Measurements from ENCODE around the gene TSPEAR. TPM values are rescaled to one million over a fixed set of nuclear protein-coding genes. Genes with fewer than 3 reads are reported as not detected.

TSPEAR gene
- total and polyA plus RNA-seq, 2 of the 13 experiments (the other 11 are each of a cell fraction or from before 2014, with no cell fraction given) = 0.07 to 0.32 TPM

DNA sequence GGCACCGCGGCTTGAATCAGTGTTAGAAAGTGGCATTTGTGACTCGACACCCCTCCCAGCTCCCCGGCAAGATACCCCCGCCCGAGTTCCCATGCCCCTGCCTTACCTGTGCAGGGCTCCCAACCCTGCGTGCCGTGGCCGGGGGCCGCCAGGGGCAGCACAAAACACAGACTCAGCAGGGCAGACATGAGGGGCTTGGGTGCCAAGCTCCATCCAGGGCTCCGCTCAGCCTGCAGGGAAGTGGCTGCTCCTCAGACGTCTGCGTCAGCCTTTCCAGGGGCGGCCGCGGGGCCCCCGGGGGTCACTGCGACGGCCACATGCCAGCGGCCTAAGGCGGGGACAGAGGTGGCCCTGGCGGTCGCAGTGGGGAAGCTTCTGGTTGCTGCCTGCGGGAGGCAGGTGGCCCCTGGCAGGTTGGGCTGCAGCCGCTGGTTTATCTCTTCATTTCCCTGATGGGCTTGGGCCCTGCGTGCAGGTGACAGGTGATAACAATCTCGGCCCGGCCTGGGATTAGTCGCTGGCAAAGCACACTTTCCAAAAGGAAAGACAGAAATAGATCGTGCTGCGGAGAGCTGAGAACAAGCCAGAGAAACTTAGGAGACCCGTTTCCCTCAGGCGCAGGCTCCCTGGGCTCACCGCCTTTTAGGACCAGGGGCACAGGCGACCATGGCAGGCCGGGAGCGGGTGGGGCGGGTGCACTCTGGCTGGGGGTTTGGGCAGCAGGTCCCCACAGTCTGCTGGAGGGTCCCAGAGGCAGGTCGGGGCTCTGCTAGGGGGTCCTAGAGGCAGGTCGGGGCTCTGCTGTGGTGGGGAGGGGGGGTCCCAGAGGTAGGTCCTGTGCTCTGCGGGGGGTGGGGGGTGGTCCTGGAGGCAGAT, at the start of gene TSPEAR (continued):
- 0 out of 2 replicates have a peak, but pooled peaks have one; percentile 7 for TF ChIP-seq RAD21 (CRISPR knock-in tag; IDR thresholded peaks at IDR 0.05)

DNA sequence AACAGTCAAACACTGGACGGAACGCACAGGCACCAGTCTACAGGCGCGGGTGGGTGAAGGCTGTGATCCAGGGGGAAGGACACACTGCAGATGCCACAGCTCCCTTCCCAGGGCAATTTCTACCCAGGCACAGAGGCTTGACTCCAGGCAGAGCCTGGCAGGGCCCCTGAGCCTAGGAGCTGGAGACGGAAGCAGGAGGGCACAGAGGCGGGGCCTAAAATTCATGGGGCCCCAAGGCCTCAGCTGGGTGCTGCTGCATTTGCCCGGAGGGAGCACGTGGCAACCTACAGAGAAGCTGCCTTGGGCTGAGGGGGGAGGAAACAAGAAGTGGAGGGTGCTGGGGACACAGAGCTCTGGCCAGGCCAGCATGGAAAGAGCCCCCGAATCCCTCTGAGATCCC, 49.0 kb upstream of the TSPEAR start:
- no peak for FAIRE-seq

More for the DNA sequence above, 49.0 kb upstream of the TSPEAR start:
- Histone ChIP-seq H3K27me3 (ENCODE audit: control insufficient read depth in 1 of 2, insufficient read depth in 2 of 2, low read length in 2 of 2) (peaks cover 2 to 41% of the 10 kb centered on the region in 2 experiments; a peak in 4 of 5 replicates), H2AFZ (ENCODE audit: low read length) (no peak overlapping the region), H3K9me3 (ENCODE audit: low read length) (no peaks in the 10 kb centered on the region), H3K36me3 (replicated peaks in 1 of 2; ENCODE audit: control insufficient read depth in 1 of 2, insufficient read depth in 2 of 2, low read length in 2 of 2) (no peaks in the 10 kb centered on the region), H3K4me1 (ENCODE audit: insufficient read depth, low read length) (peaks cover 43% of the 10 kb centered on the region), H4K20me1 (ENCODE audit: insufficient read depth, low read length) (no peaks in the 10 kb centered on the region), H3K27ac (ENCODE audit: extremely low read length, insufficient read depth, low read length) (no peak overlapping the region), H3K79me2 (ENCODE audit: insufficient read depth, low read length) (no peaks in the 10 kb centered on the region), H3K4me3 (replicated peaks in 1 of 3; ENCODE audit: insufficient read depth in 1 of 3, low read depth in 2 of 3, low read length in 3 of 3) (no peak overlapping the region), H3K4me2 (ENCODE audit: low read depth, low read length) (no peak overlapping the region), H3K9ac (ENCODE audit: insufficient read depth, low read depth, low read length) (no peak overlapping the region)
- no TSS peak for BruUV-seq (replicated peaks)
- 46% methylated on average over 8 of the region's 9 CpGs for WGBS (ENCODE audit: low lambda C conversion rate)
- in situ Hi-C loops (cut with HindIII; ENCODE audit: extremely low pct_ligation_motif_present, low pct_unique_long_range_greater_than_20kb) (no loop called here), intact Hi-C loops (cut with micrococcal nuclease; ENCODE audit: unreplicated experiment) (no loop called here)
- ATAC-seq = no peak
- ChIA-PET POLR2A (no interaction called here), CTCF (ENCODE audit: low intra/inter-chr PET ratio, low total read pairs) (no interaction called here)
- no peak for DNase-seq (ENCODE audit: low spot score)
- TF ChIP-seq, protein P1, sequence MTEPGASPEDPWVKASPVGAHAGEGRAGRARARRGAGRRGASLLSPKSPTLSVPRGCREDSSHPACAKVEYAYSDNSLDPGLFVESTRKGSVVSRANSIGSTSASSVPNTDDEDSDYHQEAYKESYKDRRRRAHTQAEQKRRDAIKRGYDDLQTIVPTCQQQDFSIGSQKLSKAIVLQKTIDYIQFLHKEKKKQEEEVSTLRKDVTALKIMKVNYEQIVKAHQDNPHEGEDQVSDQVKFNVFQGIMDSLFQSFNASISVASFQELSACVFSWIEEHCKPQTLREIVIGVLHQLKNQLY (CRISPR knock-in tag; IDR thresholded peaks at IDR 0.05) = no peak
- TF ChIP-seq, protein P2, sequence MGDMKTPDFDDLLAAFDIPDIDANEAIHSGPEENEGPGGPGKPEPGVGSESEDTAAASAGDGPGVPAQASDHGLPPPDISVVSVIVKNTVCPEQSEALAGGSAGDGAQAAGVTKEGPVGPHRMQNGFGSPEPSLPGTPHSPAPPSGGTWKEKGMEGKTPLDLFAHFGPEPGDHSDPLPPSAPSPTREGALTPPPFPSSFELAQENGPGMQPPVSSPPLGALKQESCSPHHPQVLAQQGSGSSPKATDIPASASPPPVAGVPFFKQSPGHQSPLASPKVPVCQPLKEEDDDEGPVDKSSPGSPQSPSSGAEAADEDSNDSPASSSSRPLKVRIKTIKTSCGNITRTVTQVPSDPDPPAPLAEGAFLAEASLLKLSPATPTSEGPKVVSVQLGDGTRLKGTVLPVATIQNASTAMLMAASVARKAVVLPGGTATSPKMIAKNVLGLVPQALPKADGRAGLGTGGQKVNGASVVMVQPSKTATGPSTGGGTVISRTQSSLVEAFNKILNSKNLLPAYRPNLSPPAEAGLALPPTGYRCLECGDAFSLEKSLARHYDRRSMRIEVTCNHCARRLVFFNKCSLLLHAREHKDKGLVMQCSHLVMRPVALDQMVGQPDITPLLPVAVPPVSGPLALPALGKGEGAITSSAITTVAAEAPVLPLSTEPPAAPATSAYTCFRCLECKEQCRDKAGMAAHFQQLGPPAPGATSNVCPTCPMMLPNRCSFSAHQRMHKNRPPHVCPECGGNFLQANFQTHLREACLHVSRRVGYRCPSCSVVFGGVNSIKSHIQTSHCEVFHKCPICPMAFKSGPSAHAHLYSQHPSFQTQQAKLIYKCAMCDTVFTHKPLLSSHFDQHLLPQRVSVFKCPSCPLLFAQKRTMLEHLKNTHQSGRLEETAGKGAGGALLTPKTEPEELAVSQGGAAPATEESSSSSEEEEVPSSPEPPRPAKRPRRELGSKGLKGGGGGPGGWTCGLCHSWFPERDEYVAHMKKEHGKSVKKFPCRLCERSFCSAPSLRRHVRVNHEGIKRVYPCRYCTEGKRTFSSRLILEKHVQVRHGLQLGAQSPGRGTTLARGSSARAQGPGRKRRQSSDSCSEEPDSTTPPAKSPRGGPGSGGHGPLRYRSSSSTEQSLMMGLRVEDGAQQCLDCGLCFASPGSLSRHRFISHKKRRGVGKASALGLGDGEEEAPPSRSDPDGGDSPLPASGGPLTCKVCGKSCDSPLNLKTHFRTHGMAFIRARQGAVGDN (CRISPR knock-in tag; IDR thresholded peaks at IDR 0.05) = peak; percentile 27; the same call in 1 of the 2 replicates
- TF ChIP-seq ZNF3 (CRISPR knock-in tag; IDR thresholded peaks at IDR 0.05) = no peak
- no peak for TF ChIP-seq HNF4G (IDR thresholded peaks at IDR 0.05; ENCODE audit: borderline replicate concordance, low read depth, low read length)
- TF ChIP-seq HNF4G (CRISPR knock-in tag; IDR thresholded peaks at IDR 0.05; ENCODE audit: borderline replicate concordance, low read depth) = no peak
- no peak for TF ChIP-seq MTF2 (CRISPR knock-in tag; IDR thresholded peaks at IDR 0.05; ENCODE audit: borderline replicate concordance)
- TF ChIP-seq, protein P3, sequence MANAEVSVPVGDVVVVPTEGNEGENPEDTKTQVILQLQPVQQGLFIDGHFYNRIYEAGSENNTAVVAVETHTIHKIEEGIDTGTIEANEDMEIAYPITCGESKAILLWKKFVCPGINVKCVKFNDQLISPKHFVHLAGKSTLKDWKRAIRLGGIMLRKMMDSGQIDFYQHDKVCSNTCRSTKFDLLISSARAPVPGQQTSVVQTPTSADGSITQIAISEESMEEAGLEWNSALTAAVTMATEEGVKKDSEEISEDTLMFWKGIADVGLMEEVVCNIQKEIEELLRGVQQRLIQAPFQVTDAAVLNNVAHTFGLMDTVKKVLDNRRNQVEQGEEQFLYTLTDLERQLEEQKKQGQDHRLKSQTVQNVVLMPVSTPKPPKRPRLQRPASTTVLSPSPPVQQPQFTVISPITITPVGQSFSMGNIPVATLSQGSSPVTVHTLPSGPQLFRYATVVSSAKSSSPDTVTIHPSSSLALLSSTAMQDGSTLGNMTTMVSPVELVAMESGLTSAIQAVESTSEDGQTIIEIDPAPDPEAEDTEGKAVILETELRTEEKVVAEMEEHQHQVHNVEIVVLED (CRISPR knock-in tag; IDR thresholded peaks at IDR 0.05; ENCODE audit: borderline replicate concordance) = no peak
